HG02938 (cell line): ENCODE measurements around the gene NUDT3.
"Not testable (repeated sequence)": the region's sequence is repeated elsewhere in the genome, so short reads cannot be mapped to it uniquely, and the experiment has no call there.

Experiments used
- ATAC-seq: cut with Tn5 transposase; IDR thresholded peaks from one replicate; pipeline ENCODE4 v1.9.1; 2021; ENCODE audit warnings: mild to moderate bottlenecking, moderate library complexity; ENCODE audit not compliant: unreplicated experiment

The NUDT3 gene

GRCh38 chr6:34393191-34393965 lies 909 bp upstream of the NUDT3 start:
- ATAC-seq, result no peak

DNA sequence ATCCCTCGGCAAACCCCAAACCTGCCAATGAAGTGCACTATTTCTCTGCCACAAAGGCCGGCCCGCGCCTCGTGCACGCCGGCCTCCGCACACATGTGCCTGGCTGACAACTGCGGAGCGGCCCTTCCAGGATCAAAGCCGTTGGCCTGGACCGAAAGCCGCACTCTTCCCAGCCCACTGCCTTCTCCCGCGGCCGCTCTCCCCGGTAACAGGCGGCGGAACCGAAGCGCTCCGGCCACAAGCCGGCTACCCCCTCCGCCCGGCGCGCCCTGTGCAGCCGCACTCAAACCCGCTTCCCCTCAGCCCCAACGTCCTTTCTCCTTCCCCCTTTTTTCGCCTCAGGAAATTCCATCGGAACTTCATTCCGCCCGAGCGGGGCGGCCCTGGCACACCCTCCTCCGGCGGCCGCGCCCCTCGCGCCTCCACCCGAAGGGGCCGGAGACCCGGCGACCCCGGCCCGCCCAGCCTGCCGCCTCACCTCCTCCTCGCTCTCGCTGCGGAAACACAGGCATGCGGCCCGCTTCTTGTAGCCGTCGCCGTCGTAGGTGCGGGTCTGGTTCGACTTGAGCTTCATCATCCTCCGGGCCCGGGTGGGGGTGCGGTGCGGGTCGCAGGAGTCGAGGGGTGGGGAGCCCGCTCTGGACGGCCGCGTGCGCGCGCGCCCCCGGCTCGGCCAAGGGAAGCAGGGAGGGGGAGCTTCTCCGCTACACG lies 528 bp downstream of the NUDT3 start:
- peak; percentile 34 for ATAC-seq

- ATAC-seq, result no peak
Measured at GRCh38 chr6:34391473-34391785, 1.0 kb downstream of the NUDT3 start.

DNA sequence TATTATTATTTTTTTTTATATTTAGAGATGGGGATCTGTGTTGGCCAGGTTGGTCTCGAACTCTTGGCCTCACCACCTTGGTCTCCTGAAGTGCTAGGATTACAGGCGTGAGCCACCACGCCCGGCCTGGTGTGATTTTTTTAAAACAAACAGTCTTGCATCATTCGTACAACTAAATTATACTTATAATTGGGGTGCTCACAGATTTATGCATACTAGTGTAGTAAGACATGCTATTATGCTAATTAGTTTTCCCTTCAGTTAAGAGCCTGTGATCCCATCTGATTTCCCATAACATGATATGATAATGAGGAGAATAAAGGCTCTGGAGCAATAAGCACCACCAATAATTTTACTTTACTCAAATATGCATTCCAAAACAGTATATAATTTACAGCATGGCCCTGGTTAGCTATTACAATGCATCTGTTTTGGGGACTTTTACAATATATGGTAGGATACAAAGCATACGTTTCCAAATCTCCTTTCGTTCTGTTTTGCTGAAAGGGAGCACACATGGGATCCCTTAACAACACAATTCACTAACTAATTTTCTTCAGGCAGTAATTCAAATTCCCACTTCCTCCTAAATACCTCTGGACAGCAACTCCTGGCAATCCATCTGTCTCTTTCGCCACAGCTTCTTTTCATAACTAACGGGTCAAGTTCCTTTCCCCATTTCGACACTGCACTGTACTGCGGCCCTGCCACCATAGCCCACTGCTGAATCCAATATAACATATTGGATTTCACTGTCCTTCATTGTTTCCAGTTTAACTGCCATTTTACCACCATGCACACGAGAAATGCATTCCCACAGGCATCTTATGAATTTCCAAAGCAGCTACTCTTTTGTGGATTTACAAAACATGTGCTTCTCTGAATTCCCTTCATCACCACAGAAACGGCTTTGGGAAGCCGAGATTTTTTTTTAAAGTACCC lies 1.7 kb downstream of the NUDT3 start:
- ATAC-seq, result no peak

- no peak for ATAC-seq
Measured at GRCh38 chr6:34389034-34389433, 3.4 kb downstream of the NUDT3 start.

DNA sequence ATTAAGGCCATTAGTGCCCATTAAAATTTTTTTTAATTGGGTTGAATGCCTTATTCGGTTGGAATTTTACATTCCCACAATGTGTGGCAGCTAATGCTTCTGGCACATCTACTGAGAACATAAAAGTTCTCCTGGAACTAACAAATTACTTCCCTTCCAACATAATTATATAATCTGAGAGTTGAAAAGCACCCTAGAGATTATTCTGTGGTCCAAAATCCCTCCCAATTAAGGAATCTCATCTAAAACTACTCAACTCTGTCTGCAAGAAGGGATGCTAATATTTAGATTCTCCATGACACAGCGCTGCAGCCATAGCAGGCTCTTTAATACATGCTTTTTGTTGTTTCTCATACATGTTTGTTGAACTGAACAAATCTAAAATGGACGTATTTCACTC lies 4.0 kb downstream of the NUDT3 start:
- ATAC-seq, result no peak

- no peak for ATAC-seq
Measured at GRCh38 chr6:34386316-34387137, 5.9 kb downstream of the NUDT3 start.

DNA sequence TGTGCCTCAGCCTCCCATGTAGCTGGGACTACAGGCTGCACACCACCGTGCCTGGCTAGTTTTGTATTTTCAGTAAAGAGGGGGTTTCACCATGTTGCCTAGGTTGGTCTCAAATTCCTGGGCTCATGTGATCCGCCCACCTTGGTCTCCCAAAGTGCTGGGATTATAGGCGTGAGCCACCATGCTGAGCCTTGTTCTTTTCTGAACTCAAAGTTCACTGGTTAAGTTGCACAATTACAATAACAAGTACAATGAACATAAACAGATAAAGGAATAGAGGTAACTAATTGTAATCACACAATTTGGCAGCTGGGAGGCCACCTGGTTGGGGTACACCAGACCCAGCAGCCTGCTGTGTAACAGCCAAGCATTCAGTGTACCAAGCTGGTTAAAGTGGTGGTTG lies 6.7 kb downstream of the NUDT3 start:
- no peak for ATAC-seq

- no peak for ATAC-seq
Measured at GRCh38 chr6:34384321-34385153, 7.9 kb downstream of the NUDT3 start.

DNA sequence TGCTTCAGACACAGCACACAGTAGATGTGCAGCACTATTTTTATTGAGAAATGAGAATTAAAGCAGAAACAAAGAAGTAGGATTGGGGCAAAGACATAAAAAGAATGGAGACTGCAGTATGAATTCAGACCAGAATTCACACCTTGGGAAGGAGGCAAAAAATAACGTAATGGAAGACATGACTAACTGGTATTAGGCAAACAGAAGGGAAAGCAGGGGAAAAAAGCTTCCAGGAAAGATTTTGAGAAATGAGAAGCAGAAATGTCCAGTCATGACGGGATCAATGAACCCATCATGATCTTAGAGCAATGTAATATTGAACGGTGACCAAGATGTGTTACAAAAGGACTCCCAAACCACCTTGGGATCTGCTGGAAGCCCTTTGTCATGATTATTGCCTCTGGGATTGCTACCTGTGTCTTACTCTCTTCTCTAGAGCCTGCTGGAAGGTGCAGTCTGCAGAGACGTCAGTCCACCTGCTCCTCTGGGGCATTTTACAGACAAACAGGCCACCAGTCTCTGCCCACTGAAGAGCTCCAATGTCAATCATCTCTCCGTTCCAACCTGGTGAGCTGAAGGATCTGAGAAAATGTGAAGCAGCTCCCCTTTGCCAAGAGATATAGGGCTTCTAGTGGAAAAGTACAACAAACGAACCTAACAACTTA lies 8.7 kb downstream of the NUDT3 start:
- ATAC-seq, result no peak

DNA sequence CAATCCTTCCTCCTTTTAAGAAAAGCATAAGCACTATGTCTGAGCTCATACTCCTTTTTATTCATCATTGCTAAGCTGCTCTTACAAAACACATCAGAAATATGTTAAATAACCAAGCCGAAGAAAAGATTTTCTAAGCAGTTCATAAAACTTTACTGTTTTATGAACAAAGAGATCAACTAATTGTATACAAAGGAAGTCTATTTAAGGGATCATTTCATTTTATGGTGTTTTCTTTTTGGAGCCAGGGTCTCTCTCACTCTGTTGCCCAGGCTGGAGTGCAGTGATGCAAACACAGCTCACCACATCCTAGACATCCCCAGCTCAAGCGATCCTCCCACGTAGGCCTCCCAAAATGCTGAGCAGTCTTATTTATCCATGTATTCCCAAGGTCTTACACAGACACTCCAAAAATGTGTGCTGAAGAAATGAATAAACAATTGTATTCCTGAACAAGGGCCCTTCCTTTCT lies 9.3 kb downstream of the NUDT3 start:
- no peak for ATAC-seq

GRCh38 chr6:34381081-34381480 lies 11.4 kb downstream of the NUDT3 start:
- no peak for ATAC-seq

DNA sequence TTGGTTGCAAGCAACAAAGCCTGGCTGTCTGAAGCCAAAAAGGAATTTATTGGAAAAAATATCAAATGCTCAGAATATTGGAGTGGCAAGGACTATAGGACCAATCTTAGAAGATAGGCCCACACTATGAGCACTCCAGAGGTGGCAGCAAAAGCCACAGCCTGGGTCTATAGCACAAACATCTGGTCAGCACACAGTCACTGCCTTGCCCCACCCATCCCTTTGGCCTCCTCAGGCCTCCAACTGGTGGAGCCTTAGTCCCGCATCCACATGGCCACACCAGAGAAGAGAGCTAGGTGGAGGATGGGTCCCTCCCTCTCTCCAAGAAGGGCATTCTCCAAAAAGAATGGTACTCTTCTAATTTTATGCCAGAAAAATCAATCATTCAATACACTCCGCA lies 14.0 kb downstream of the NUDT3 start:
- no peak for ATAC-seq

DNA sequence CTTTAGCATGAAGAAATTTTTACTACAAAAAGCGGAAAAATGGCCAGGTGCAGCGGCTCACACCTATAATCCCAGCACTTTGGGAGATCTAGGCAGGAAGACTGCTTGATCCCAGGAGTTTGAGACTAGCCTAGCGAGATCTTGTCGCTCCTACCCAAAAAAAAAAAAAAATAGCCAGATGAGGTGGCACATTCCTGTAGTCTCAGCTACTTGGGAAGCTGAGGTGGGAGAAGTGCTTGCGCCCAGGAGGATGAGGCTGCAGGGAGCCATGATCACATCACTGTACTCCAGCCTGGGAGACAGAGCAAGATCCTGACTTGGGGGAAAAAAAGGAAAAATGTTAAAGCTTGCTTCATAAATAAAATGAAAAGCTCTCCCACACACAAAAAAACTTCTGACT lies 14.5 kb downstream of the NUDT3 start:
- ATAC-seq, result no peak

DNA sequence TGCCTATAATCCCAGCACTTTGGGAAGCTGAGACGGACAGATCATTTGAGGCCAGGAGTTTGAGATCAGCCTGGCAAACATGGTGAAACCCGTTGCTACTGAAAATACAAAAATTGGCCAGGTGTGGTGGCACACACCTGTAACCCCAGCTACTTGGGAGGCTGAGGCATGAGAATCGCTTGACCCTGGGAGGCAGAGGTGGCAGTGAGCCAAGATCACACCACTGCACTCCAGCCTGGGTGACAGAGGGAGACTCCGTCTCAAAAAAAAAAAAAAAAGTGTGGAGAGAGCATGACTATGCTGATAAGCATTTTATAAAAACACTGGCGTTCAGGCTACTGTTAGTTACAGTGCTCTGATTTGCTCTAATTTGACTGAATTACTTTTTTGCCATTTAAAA lies 14.9 kb downstream of the NUDT3 start:
- ATAC-seq, result not testable (repeated sequence)

DNA sequence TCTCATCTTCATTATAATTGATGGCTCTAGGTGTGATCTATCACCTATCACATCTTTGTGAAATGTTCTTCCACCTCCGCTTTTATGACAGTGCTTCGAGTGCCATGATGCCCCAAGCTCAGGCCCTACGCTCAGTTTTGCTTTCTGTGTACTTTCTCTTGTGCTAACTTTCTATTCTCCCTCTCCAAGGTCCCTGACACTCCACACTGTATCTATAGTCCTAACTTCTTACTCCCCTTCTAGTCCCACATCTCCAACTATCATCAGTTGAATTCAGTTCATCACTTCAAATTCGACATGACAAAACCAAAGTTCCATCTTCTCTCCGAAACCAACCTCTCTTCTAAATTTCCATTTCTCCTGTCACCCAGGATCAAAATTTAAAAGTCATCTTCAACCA lies 16.6 kb downstream of the NUDT3 start:
- ATAC-seq, result no peak

- no peak for ATAC-seq
Measured at GRCh38 chr6:34374508-34374907, 18.0 kb downstream of the NUDT3 start.

DNA sequence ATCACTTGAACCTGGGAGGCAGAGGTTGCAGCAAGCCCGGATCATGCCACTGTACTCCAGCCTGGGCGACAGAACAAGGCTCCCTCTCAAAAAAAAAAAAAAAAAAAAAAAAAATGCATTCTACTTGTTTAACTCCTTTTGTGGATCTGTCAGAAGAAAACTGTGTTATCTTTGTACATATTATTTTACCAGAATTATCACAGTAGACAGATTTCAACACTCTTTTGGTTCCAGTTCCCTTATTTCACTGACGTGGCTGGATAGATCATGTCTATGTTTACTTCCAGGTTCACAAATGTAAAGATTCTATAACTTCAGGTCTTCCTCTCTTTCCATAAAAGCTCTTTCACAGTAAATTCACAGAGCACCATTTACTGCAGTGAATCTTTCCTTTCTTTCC lies 18.4 kb downstream of the NUDT3 start:
- ATAC-seq, result no peak

DNA sequence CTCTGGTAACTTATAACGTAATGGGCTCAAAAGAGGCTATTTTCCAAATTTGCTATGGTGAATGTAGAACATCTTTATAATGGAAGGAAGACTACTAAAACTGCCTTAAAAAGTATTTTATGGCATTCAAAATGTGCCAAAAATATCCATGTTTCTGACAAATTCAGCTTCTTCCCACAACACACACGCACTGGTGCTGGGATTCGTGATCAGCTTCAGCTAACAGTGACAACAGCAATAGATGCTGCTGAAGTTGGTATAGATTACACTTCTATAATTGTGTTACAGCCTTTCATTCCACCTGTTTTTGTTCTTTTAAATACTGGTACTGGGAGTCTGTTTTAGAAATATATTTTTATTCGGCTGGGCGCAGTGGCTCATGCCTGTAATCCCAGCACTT lies 19.0 kb downstream of the NUDT3 start:
- no peak for ATAC-seq
